ENCODE measurements around the gene PNKP.
A peak's percentile ranks its signal among the peaks of the same experiment; 100 is the strongest.
"Not testable (repeated sequence)": the region's sequence is repeated elsewhere in the genome, so short reads cannot be mapped to it uniquely, and the experiment has no call there.

The PNKP gene

DNA sequence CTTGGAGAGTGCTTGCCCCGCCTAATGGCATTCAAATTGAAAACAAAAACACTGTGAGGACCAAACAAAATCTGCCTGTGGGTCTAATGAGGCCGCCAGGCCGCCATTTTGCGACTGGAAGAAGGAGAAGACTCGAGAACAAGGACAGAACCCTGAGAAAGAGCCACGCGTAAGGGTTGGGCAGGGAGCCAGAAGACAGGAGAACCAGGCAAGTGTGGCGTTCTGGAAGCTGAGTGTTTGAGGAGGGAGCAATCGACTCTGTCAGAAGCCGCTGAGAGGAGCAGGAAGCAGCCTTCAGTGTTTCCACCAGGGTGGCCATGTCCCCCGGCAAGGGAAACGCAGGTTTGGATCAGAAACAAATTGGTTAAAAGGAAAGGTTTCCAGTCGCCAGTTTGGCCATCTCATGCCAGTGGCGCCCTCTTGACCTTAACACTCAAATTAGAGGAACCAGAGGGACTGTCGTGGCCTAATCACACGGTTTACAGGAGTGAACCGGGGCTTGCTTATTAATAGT lies 26.6 kb downstream of the PNKP start:
- DNase-seq: no peak

DNA sequence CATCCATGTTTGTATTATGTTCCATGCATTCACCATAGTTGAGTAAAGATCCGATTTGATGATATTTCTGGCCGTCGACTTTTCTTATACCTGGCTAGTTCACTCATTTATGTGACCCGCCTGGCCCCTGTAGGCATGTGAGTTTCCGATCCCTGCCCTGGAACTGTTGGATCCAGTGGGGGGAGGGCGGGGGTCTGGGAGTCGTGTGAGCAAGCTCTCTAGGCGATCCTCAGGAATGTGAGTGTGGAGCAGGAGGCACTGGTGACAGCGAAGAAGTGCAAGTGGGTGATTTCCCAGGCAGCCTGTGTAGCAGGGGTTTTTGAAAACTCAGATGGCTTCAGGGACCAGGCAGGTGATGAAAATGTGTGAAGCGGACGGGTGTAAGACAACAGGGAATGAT lies 27.1 kb downstream of the PNKP start:
- no peak for DNase-seq

- DNase-seq: no peak
These were observed 27.7 kb downstream of the PNKP start for GRCh38 chr19:49839713-49840112.

- no peak for DNase-seq
These were observed 28.3 kb downstream of the PNKP start for GRCh38 chr19:49838885-49839588.

DNA sequence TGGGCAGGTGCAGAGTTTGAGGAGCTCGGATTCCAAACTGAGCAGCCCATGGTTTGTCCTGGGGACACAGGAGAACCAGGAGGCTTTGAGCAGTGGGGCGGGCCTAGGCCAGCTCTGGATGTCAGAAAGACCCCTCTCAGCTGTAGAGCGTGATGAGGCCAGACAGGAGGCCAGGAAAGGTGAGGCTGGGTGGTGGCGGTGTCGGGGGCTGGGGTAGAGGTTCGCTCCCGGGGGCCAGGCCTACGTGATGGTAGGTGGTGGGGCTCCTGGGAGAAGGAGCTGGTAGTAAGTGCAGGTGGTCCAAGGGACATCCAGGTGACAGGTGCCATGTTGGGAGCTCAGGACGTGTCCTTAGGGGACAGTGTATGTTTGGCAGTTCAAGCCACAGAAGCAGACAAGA lies 30.0 kb downstream of the PNKP start:
- DNase-seq: no peak

GRCh38 chr19:49837009-49837310 lies 30.4 kb downstream of the PNKP start:
- no peak for DNase-seq

DNA sequence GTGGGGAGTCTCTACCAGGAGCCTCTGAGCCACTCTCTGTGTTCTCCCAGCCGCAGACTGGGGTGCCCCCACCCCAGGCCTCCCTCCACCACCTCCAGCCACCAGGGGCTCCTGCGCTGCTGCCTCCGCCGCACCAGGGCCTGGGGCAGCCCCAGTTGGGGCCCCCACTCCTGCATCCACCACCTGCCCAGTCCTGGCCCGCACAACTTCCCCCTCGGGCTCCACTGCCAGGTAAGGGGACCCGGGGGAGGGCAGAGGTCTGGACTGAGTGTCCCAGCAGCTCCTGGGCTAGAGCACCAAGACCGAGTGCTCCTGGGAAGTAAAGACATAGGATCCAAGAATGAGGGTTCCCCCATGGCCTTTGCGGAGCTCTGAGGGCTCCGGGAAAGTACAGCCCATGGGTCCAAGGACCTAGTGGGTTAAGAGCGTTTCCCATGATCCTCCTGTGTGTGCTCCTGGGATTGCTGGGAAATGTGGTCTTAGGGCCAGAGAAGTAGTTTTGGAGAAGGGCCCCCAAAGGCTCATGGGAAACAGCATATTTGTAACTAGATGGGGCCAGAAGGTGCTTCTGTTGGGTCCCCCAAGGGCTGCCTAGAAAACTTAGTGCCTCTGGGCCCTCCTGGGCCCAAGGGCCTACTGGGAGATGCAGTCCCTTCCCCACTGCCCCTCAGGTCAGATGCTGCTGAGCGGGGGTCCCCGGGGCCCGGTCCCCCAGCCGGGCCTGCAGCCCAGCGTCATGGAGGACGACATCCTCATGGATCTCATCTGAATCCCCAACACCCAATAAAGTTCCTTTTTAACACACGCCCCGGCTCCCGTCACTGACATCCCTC lies 31.0 kb downstream of the PNKP start:
- DNase-seq: no peak

GRCh38 chr19:49835562-49835961 lies 31.8 kb downstream of the PNKP start:
- DNase-seq: no peak

DNA sequence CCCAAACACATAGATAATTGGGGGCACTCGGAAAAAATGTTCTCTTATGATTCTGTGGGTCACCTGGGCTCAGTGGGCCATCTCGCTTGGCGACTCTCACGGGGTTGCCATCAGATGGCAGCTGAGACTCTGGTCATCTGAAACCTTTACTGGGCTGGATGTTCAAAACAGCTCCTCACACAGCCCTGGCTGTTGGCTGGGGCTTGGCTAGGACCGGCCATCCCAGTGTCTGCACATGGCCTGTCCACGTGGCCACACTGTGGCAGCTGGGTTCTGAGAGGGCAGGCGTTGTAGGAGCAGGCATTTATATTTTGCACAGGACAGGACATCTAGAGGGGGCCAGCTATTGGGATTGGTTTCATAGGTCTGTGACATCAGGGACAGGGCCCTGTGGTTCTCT lies 33.8 kb downstream of the PNKP start:
- no peak for DNase-seq

- no peak for DNase-seq
These were observed 34.8 kb downstream of the PNKP start for GRCh38 chr19:49832556-49832955.

DNA sequence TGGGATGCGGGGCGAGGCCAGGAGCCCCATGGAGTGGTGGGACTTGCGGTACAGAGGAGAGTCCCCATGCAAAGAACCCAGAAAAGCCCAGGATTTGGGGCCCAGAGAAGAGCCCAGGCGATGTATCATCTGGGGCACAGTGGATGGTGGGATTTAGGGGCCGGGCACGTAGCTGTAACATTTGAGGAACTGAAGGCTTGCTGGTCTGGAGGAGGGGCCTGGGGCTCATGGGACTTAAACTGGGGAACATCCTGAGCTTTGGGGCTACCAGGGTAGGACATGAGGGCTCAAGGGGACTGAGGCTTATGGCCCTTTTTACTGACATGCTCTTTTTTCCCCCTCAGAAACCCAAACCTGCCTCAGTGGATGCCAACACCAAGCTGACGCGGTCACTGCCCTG lies 35.8 kb downstream of the PNKP start:
- no peak for DNase-seq

DNA sequence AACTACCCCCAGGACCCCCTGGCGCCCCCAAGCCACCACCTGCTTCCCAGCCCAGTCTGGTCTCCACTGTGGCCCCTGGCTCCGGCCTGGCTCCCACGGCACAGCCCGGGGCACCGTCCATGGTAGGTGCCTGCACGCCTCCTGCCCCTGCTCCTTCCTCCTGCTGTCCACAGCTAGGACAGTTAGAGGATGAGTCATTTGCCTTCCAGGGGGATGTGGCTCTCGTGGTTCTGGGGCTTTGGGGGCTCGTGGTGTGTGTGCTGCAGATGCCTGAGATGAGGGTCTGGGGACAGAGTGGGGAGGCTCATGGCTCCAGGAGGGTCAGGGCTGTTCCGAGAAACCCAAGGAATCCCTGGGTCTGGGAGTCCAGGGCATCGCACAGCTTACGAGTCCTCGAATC lies 36.6 kb downstream of the PNKP start:
- no peak for DNase-seq

DNA sequence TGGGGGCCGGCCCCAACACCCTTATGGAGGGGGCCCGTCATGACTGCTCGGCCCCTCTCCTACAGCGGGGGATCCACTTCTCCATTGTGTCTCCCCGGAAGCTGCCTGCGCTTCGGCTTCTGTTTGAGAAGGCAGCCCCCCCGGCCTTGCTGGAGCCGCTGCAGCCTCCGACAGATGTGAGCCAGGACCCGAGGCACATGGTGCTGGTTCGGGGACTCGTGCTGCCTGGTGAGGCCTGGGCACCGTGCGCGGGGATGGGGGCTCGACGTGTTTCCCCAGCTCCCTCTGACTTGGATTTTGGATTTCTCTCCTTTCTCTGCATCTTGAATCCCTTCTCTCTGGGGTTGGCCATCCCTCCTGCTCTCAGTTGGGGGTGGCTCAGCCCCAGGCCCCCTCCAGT lies 37.7 kb downstream of the PNKP start:
- no peak for DNase-seq

DNA sequence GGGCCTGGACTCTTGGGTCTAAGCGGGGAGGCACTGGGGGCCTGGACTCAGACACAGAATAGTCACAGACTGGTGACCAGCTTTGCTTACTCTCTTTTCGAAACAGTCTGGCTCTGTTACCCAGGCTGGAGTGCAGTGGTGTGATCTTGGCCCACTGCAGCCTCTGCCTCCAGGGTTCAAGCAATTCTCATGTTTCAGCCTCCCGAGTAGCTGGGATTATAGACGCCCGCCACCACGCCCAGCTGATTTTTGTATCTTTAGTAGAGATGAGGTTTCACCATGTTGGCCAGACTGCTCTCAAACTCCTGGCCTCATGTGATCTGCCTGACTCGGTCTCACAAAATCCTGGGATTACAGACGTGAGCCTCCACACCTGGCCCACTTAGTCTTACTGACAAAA lies 38.2 kb downstream of the PNKP start:
- no peak for DNase-seq

GRCh38 chr19:49827034-49827433 lies 40.3 kb downstream of the PNKP start:
- DNase-seq: no peak

- no peak for DNase-seq
These were observed 42.7 kb downstream of the PNKP start for GRCh38 chr19:49824662-49825061.

DNA sequence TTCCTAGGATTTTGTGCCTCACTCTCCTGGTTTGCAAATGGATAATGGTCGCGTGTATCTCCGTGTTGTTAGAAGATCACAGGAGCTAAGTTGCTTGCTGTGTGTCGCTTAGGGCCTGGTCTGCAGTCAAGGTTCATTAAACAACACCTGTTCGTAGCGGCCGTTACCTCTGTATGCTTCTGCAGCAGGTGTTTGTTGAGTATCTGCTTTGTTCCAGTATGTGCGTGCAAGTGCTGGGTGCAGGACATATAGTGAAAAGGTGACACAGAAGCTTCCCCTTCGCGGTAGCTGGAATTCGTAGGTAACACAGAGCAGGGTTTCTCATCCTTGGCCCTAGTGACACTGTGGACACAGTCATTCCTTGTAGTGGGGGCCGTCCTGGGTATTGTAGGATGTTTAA lies 43.9 kb downstream of the PNKP start:
- no peak for DNase-seq

GRCh38 chr19:49820125-49820524 lies 47.3 kb downstream of the PNKP start:
- DNase-seq: no peak

- not testable (repeated sequence) for DNase-seq
These were observed 47.8 kb downstream of the PNKP start for GRCh38 chr19:49819452-49820115.

GRCh38 chr19:49818649-49819370 lies 48.6 kb downstream of the PNKP start:
- DNase-seq: no peak

DNA sequence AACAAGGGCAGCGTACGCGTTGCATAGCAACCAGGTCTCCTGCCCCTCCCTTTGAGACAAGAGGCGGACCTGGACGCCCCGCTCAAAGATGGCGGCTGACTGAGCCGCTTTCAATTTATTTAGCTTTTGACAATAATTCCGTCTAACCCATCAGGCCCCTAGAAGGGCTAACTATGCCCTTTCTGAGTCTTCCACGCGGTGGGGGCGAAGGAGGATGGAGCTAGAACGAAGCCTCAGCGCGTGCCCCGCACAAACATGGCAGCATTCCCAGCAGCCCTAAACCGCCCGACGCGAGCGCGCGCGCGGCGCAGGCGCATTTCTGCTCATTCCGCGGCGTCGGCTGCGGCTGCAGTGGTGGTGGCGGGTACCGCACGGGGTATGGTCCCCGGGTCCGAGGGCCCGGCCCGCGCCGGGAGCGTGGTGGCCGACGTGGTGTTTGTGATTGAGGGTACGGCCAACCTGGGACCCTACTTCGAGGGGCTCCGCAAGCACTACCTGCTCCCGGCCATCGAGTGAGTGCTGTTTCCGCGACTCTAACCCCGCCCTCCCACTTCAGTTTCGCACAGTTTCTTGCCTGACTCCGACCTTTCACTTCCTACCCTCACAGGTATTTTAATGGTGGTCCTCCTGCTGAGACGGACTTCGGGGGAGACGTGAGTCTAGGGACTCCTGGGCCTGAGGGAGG lies 49.3 kb downstream of the PNKP start, which contains the start of gene MED25:
TSS of gene MED25 (plus strand) at position 326 of the 685 bp plus-strand sequence. CDS start at position 379, 53 bp downstream.
- DNase-seq: peak; percentile 87

- no peak for DNase-seq
These were observed 50.8 kb downstream of the PNKP start for GRCh38 chr19:49816590-49816989.

All from CD4-positive, alpha-beta T cell treated with Interleukin-6 for 4 hours (primary cell).